PC-3 (cell line): Measurements from ENCODE around the gene ZNF764. TPM values are rescaled to one million over a fixed set of nuclear protein-coding genes. Genes with fewer than 3 reads are reported as not detected.

Experiments used
- ATAC-seq: fragments of 200-7000 bp; cut with Tn5 transposase; 2 replicates; pipeline ENCODE4 v1.9.1; 2020; ENCODE audit warnings: mild to moderate bottlenecking, moderate library complexity
- BruUV-seq: library from RNA; stranded (reverse); fragments of 400-500 nt; replicated peaks from 2 replicates; lab custom pipeline; 2021; lab: Mats Ljungman, UMichigan
- CTCF ChIA-PET: fragments of 300-600 bp; sonication (Branson Sonifier 250); formaldehyde crosslinking; loops from one replicate; lab custom pipeline; 2022; ENCODE audit warnings: antibody characterized with exemption; lab: Charles Lee
- POLR2A ChIA-PET: fragments of 300-600 bp; sonication (Branson Sonifier 250); formaldehyde crosslinking; loops from one replicate; lab custom pipeline; 2022; ENCODE audit warnings: antibody characterized with exemption; ENCODE audit not compliant: unreplicated experiment; lab: Charles Lee
- DNase-seq: peaks from one replicate; pipeline ENCODE4 v3.0.0-alpha.2; 2015
- H2AFZ ChIP-seq: fragments of 300-600 bp; sonication (generic); 2 replicates; pipeline ENCODE4 v1.6.0; 2016; ENCODE audit warnings: antibody characterized with exemption, low read length
- H3F3A ChIP-seq: fragments of 300-600 bp; sonication (generic); one replicate; pipeline ENCODE4 v1.6.0; 2017; ENCODE audit warnings: antibody characterized with exemption, low read length, control low read depth, mild to moderate bottlenecking; ENCODE audit not compliant: unreplicated experiment
- H3K27ac ChIP-seq: fragments of 300-600 bp; sonication (generic); 2 replicates; pipeline ENCODE4 v1.5.1; 2016; ENCODE audit warnings: mild to moderate bottlenecking, low read length
- H3K27me3 ChIP-seq: fragments of 300-600 bp; sonication (generic); 2 replicates; pipeline ENCODE4 v1.6.1; 2016; ENCODE audit warnings: low read length, mixed read lengths
- H3K36me3 ChIP-seq: fragments of 300-600 bp; sonication (generic); 2 replicates; pipeline ENCODE4 v1.6.1; 2016; ENCODE audit warnings: low read depth, mixed run types, low read length, mixed read lengths
- H3K4me1 ChIP-seq: fragments of 300-600 bp; sonication (generic); 2 replicates; pipeline ENCODE4 v1.5.1; 2016; ENCODE audit warnings: low read length; ENCODE audit not compliant: insufficient read depth
- H3K4me2 ChIP-seq: fragments of 300-600 bp; sonication (generic); 2 replicates; pipeline ENCODE4 v1.6.0; 2016; ENCODE audit warnings: low read length
- H3K4me3 ChIP-seq: fragments of 300-600 bp; sonication (generic); 2 replicates; pipeline ENCODE4 v1.5.1; 2016; ENCODE audit warnings: mild to moderate bottlenecking, low read length, mixed read lengths
- H3K79me2 ChIP-seq: fragments of 300-600 bp; sonication (generic); 2 replicates; pipeline ENCODE4 v1.6.1; 2017; ENCODE audit warnings: low read length, mixed read lengths
- H3K9ac ChIP-seq: fragments of 300-600 bp; sonication (generic); 2 replicates; pipeline ENCODE4 v1.6.0; 2016; ENCODE audit warnings: mild to moderate bottlenecking, low read length
- H3K9me2 ChIP-seq: fragments of 300-600 bp; sonication (generic); replicated peaks from 2 replicates; pipeline ENCODE4 v1.6.1; 2016; ENCODE audit warnings: mixed run types, low read length, mixed read lengths
- H3K9me3 ChIP-seq: fragments of 300-600 bp; sonication (generic); 2 replicates; pipeline ENCODE4 v1.6.1; 2016; ENCODE audit warnings: low read length, mixed read lengths
- H4K20me1 ChIP-seq: fragments of 300-600 bp; sonication (generic); 2 replicates; pipeline ENCODE4 v1.6.1; 2016; ENCODE audit warnings: low read length, mixed read lengths
- CTCF ChIP-seq: fragments of 300-600 bp; sonication (generic); conservative IDR thresholded peaks from 2 replicates; pipeline ENCODE4 v1.5.1; 2017; ENCODE audit warnings: antibody characterized with exemption, low read depth, mild to moderate bottlenecking, low read length
- EZH2 ChIP-seq: fragments of 300-600 bp; sonication (generic); IDR thresholded peaks from one replicate; pipeline ENCODE4 v1.6.1; 2017; ENCODE audit warnings: antibody characterized with exemption, mild to moderate bottlenecking, low read length; ENCODE audit not compliant: unreplicated experiment
- EZH2phosphoT487 ChIP-seq: fragments of 300-600 bp; sonication (generic); IDR thresholded peaks from 2 replicates; pipeline ENCODE4 v1.6.1; 2018; ENCODE audit warnings: mild to moderate bottlenecking, antibody characterized with exemption, low read length, borderline replicate concordance
- intact Hi-C: fragments of 100-400 bp; cut with micrococcal nuclease; formaldehyde crosslinking; loops from 2 replicates; pipeline ENCODE4 v1.9.0; 2023
- total RNA-seq: library from RNA; depleted of rRNA; stranded (reverse); fragments of >200 nt; gene quantifications from 2 replicates; pipeline ENCODE4 v1.2.3, GENCODE V29; 2014

Gene ZNF764
- total RNA-seq, 1 experiment from 2014 or later: 8.1 TPM

GRCh38 chr16:30567160-30567990 is 9.2 kb upstream of the ZNF764 start:
- no peaks in the 10 kb centered on the region for H3K9me3 ChIP-seq
- H3K9ac ChIP-seq: peak overlapping the region; percentile 76
- ATAC-seq (no peak), DNase-seq (peak; percentile 58)
- peaks cover 34% of the 10 kb centered on the region for H3K4me1 ChIP-seq
- no peak overlapping the region for H2AFZ ChIP-seq
- H3K36me3 ChIP-seq: no peaks in the 10 kb centered on the region
- peak overlapping the region; percentile 43 for H3K4me2 ChIP-seq
- H3K27me3 ChIP-seq: no peaks in the 10 kb centered on the region
- no peak overlapping the region for H3K4me3 ChIP-seq
- intact Hi-C loops: no loop called here
- no TSS peak for BruUV-seq
- no peaks in the 10 kb centered on the region for H4K20me1 ChIP-seq
- no peaks in the 10 kb centered on the region for H3F3A ChIP-seq
- ChIA-PET CTCF (no interaction called here), POLR2A (interaction anchor here (1.0 kb wide), 1 partner anchor 9 kb away, joined by 5 read pairs; the partner anchor contains the start of gene ZNF764)
- peaks cover 2% of the 10 kb centered on the region; the same call in 1 of the 2 replicates for H3K79me2 ChIP-seq
- no peak for TF ChIP-seq EZH2phosphoT487
- no peak for TF ChIP-seq CTCF
- TF ChIP-seq EZH2: no peak
- H3K9me2 ChIP-seq: no peaks in the 10 kb centered on the region
- peak overlapping the region; percentile 96 for H3K27ac ChIP-seq

- BruUV-seq: no TSS peak
- intact Hi-C loops: no loop called here
- no peaks in the 10 kb centered on the region for H3K27me3 ChIP-seq
- no peak overlapping the region for H3K4me2 ChIP-seq
- no peaks in the 10 kb centered on the region for H3K9me2 ChIP-seq
- peak overlapping the region; percentile 76 for H3K9ac ChIP-seq
- no peaks in the 10 kb centered on the region for H3F3A ChIP-seq
- CTCF ChIA-PET: no interaction called here
- H3K79me2 ChIP-seq: no peaks in the 10 kb centered on the region
- POLR2A ChIA-PET: no interaction called here
- no peaks in the 10 kb centered on the region for H4K20me1 ChIP-seq
- H3K27ac ChIP-seq: peak overlapping the region; percentile 96
- H3K9me3 ChIP-seq: no peaks in the 10 kb centered on the region
- DNase-seq (no peak), ATAC-seq (no peak)
- no peak for TF ChIP-seq CTCF
- no peak for TF ChIP-seq EZH2
- no peak for TF ChIP-seq EZH2phosphoT487
- H3K36me3 ChIP-seq: no peaks in the 10 kb centered on the region
- H2AFZ ChIP-seq: no peak overlapping the region
- H3K4me1 ChIP-seq: peaks cover 34% of the 10 kb centered on the region
- H3K4me3 ChIP-seq: no peak overlapping the region
These were observed 8.4 kb upstream of the ZNF764 start for GRCh38 chr16:30566531-30566930.

GRCh38 chr16:30565984-30566383 is 7.8 kb upstream of the ZNF764 start:
- no TSS peak for BruUV-seq
- no peak overlapping the region for H3K4me2 ChIP-seq
- CTCF ChIA-PET: no interaction called here
- H3K9ac ChIP-seq: no peak overlapping the region
- no peak for DNase-seq
- intact Hi-C loops: no loop called here
- H3K79me2 ChIP-seq: no peaks in the 10 kb centered on the region
- POLR2A ChIA-PET: interaction anchor here (0.5 kb wide), 1 partner anchor 9 kb away, joined by 3 read pairs; no protein-coding TSS in a partner anchor
- no peaks in the 10 kb centered on the region for H3K9me3 ChIP-seq
- H3K36me3 ChIP-seq: no peaks in the 10 kb centered on the region
- no peaks in the 10 kb centered on the region for H3K9me2 ChIP-seq
- H3K4me1 ChIP-seq: peaks cover 32% of the 10 kb centered on the region
- H2AFZ ChIP-seq: no peak overlapping the region
- TF ChIP-seq EZH2phosphoT487 (no peak), CTCF (no peak), EZH2 (no peak)
- no peaks in the 10 kb centered on the region for H3K27me3 ChIP-seq
- H3K27ac ChIP-seq: no peak overlapping the region
- ATAC-seq: no peak
- no peaks in the 10 kb centered on the region for H4K20me1 ChIP-seq
- no peak overlapping the region for H3K4me3 ChIP-seq
- H3F3A ChIP-seq: no peaks in the 10 kb centered on the region
